Right atrium auricular region (tissue), 2 donors: Measurements from ENCODE around the gene RAPGEF4. TPM values are rescaled to one million over a fixed set of nuclear protein-coding genes. Genes with fewer than 3 reads are reported as not detected.

ENCODE experiments used
- DNase-seq: peaks from one replicate; pipeline ENCODE4 v3.0.0-alpha.2; 2019; ENCODE audit warnings: low spot score
- H3K27ac ChIP-seq, 2 donors: fragments of 200-600 bp; sonication (generic); 1 replicate in 1 of 2; 2 replicates in 1 of 2; pipeline ENCODE4 v1.5.1; 2016 to 2019
- H3K27me3 ChIP-seq, 2 donors: fragments of 200-600 bp; sonication (generic); one replicate each; pipeline versions ENCODE4 v1.5.1 to v1.6.0; 2017 to 2019
- H3K36me3 ChIP-seq: fragments of 200-600 bp; sonication (generic); one replicate; pipeline ENCODE4 v1.5.1; 2016
- H3K4me1 ChIP-seq, 2 donors: fragments of 200-600 bp; sonication (generic); one replicate each; pipeline versions ENCODE4 v1.5.1 to v1.6.0; 2017 to 2019
- H3K4me3 ChIP-seq, 2 donors: fragments of 200-600 bp; sonication (generic); 1 replicate in 1 of 2; 2 replicates in 1 of 2; pipeline ENCODE4 v1.5.1; 2017 to 2019; ENCODE audit warnings: mild to moderate bottlenecking in 1 of 2, moderate library complexity in 1 of 2
- H3K9me3 ChIP-seq, 2 donors: fragments of 200-600 bp; sonication (generic); one replicate each; pipeline ENCODE4 v1.5.1; 2019
- total RNA-seq, 2 donors: library from RNA; depleted of rRNA; stranded (reverse); fragments of >200 nt; gene quantifications; one replicate each; pipeline ENCODE4 v1.1.0, GENCODE V29; 2016
- TF ChIP-seq, protein P1 (sequence below), 2 donors: fragments of 200-600 bp; sonication (generic); IDR thresholded peaks; one replicate each; pipeline ENCODE4 v1.5.1; 2019; ENCODE audit warnings: antibody characterized with exemption in 2 of 2

RAPGEF4 gene
- total RNA-seq, 2 donors from 2014 or later: 6.2 to 14.1 TPM

GRCh38 chr2:172937884-172938712 lies 202.5 kb downstream of the RAPGEF4 start:
- Histone ChIP-seq H3K36me3 (no peaks in the 10 kb centered on the region), H3K4me1 (no peaks in the 10 kb centered on the region)

DNA sequence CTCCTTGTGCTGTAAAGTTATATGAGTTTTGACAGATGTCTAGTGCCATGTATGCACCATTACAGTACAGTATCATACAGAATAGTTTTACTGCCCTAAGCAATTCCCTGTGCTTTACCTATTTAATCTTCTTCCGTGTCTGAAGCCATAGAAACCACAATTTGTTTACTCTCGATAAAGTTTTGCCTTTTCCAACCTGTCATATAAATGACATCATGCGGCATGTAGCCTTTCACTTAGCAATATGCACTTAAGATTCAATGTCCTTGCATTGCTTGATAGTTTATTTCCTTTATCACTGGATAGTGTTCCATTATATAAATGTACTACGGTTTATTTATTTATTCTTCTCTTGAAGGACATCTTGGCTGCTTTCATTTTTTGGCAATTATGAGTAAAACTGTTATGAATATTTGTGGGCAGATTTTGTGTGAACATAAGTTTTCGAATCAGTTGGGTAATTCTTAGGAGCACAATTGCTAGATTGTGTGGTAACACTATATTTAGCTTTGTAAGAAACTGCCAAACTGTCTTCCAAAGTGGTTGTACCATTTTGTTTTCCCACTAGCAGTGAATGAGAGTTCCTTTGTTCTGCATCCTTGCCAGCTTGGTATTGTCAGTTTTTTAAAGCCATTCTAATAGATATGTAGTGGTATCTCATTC lies 203.2 kb downstream of the RAPGEF4 start:
- Histone ChIP-seq H3K27ac (no peak overlapping the region), H3K36me3 (no peaks in the 10 kb centered on the region), H3K9me3 (no peaks in the 10 kb centered on the region), H3K27me3 (no peaks in the 10 kb centered on the region), H3K4me3 (no peak overlapping the region), H3K4me1 (no peaks in the 10 kb centered on the region)
- DNase-seq: no peak
- TF ChIP-seq, protein P1, sequence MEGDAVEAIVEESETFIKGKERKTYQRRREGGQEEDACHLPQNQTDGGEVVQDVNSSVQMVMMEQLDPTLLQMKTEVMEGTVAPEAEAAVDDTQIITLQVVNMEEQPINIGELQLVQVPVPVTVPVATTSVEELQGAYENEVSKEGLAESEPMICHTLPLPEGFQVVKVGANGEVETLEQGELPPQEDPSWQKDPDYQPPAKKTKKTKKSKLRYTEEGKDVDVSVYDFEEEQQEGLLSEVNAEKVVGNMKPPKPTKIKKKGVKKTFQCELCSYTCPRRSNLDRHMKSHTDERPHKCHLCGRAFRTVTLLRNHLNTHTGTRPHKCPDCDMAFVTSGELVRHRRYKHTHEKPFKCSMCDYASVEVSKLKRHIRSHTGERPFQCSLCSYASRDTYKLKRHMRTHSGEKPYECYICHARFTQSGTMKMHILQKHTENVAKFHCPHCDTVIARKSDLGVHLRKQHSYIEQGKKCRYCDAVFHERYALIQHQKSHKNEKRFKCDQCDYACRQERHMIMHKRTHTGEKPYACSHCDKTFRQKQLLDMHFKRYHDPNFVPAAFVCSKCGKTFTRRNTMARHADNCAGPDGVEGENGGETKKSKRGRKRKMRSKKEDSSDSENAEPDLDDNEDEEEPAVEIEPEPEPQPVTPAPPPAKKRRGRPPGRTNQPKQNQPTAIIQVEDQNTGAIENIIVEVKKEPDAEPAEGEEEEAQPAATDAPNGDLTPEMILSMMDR (IDR thresholded peaks at IDR 0.05): no peak

More at GRCh38 chr2:172937884-172938712, 202.5 kb downstream of the RAPGEF4 start:
- DNase-seq: no peak
- H3K27me3 ChIP-seq: no peaks in the 10 kb centered on the region
- no peaks in the 10 kb centered on the region for H3K9me3 ChIP-seq
- H3K27ac ChIP-seq: no peak overlapping the region
- H3K4me3 ChIP-seq: no peak overlapping the region
- TF ChIP-seq, protein P1 (IDR thresholded peaks at IDR 0.05): no peak

GRCh38 chr2:172943539-172943938 lies 207.9 kb downstream of the RAPGEF4 start:
- no peak for DNase-seq
- H3K27ac ChIP-seq: no peak overlapping the region
- TF ChIP-seq, protein P1 (IDR thresholded peaks at IDR 0.05): no peak
- no peaks in the 10 kb centered on the region for H3K9me3 ChIP-seq
- no peaks in the 10 kb centered on the region for H3K4me1 ChIP-seq
- no peaks in the 10 kb centered on the region for H3K36me3 ChIP-seq
- H3K4me3 ChIP-seq: no peak overlapping the region
- H3K27me3 ChIP-seq: no peaks in the 10 kb centered on the region

DNA sequence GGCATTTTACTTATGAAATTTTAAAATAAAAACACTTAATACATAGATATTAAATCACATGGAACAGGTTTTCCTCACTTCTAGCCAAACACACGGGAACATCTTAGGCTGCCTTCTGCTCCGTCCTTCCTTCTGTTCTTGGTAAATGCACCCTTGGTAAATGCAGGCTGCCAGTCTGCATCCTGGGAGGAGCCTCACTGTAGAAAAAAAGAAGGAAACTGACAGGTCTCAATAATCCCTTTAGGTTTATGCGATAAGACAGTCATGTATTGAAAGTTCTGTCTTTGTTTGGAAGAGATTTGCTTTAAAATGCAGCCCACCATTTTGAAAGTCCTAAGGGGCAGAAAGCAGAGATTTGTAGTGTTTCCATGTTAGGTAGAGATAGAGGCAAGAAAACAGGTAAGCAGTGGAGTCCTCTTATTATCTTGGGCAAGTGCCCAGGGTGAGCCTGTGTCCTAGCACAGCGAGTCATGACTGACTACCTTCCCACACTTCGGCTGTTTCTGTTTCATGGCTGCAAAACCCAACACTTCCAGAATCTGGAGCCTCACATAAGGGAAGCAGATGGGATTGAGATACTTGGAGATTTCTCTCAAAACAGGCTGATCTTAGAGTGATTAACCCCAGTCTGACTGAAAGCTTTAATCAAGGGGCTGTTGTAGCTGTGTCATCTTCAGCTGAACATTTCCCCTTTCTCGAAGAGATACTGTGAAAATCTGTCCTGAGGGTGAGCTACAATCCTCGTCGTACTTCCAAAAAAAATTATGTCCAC lies 208.6 kb downstream of the RAPGEF4 start:
- H3K4me1 ChIP-seq: no peaks in the 10 kb centered on the region
- no peaks in the 10 kb centered on the region for H3K36me3 ChIP-seq
- H3K4me3 ChIP-seq: no peak overlapping the region
- no peaks in the 10 kb centered on the region for H3K9me3 ChIP-seq
- TF ChIP-seq, protein P1 (IDR thresholded peaks at IDR 0.05): no peak
- no peak overlapping the region for H3K27ac ChIP-seq
- DNase-seq: no peak
- H3K27me3 ChIP-seq: no peaks in the 10 kb centered on the region

DNA sequence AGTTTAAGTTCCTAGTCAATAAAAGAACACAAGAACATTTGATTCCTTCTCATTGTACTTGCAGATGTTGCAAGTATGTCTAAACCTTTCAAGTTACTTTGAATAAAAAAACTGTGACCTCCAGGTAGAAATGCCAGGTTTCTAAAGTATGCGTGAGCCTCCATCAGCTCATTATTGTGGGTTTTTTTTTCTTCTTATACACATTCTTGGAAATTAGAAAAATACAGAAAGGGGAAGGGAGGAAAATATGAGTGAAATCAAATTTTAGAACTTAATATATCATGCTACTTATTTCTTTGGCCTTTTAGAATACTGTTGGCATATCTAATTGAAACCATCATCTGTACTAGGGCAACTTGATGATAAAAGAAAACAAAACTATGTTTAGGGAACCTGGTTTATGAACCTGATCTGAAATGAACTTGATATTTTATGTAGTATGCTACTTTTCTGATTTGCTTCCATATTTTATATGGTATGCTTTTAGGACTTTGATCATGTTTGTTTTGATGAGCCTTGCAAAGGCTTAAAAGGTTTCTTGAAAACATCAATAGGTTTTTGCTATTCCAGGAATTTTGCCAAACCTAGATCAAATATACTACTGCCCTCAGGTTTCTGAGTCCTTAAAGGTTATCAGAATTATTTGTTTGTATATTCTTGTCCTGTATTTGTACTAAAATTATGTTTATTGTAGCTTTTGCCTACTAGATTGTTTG lies 209.3 kb downstream of the RAPGEF4 start:
- DNase-seq: no peak
- Histone ChIP-seq H3K4me1 (no peaks in the 10 kb centered on the region), H3K27ac (no peak overlapping the region), H3K9me3 (no peaks in the 10 kb centered on the region), H3K27me3 (no peaks in the 10 kb centered on the region), H3K36me3 (no peaks in the 10 kb centered on the region), H3K4me3 (no peak overlapping the region)
- TF ChIP-seq, protein P1 (IDR thresholded peaks at IDR 0.05): no peak
